ENCODE measurements around the gene RPP30. TPM values are rescaled to one million over a fixed set of nuclear protein-coding genes. Genes with fewer than 3 reads are reported as not detected.

RPP30 gene
- total and polyA plus RNA-seq, 2 of the 13 experiments (the other 11 are each of a cell fraction or from before 2014, with no cell fraction given) = 27.1 to 65.0 TPM

DNA sequence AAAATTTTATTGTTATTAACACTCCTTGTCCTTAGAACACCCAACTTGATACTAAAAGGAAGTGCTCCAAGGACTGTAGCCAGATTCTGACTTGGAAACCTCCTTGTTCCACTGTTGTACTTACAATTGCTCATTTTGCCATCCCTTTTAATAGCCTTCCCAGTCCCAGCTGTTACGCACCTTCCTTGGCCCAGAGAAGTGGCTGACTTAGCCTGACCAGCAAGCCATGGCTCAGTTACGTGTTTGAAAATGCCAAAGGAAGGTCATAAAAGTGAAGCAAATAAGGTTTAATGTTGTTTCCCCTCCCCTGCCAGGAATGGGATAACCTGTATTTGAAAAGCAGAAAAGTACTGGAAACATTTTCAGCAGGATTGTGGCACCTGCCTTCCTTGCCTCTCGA lies 52.8 kb downstream of the RPP30 start (continued):
- TF ChIP-seq FOXA1 (IDR thresholded peaks at IDR 0.05) (no peak), FOXA1 (CRISPR knock-in tag; IDR thresholded peaks at IDR 0.05) (no peak)

DNA sequence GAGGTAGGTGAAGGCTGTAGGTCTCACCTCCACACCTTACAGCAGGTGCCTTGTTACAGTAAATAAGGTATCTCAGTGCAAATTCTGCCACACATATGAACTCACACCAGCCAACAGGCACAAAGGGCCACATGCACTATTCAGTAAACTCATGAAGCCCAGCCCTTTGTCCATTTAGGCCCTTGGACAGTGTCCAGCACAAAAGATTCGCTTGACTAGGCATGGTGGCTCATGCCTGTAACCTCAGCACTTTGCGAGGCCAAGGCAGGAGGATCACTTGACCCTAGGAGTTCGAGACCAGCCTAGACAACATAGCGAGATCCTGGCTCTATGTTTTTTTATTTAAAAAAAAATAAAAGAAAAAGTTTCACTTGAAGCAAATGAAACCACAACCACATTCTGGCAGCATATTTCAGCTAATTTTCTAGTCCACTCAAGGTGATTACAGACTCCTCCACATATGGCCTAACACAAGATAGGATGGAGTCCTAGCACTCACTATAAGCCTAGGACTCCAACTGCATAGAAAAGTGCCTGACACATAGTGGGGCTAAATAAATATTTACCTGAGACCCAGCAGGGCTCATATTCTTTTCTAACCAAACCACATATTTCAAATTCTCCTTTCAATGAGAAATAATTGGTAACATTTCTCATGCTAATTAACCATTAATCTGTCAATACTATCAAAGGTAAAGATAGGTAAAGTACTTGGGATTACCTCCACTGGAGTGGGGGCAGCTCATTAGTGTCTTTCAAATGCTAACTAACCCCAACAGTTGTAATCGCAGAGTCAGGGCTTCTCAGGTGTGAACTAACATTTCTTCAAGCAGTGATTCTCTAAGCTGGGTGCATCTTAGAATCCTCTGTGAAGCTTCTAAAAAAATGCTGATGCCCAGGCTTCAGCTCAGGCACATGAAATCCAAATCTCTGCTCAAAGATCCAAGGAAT lies 53.6 kb downstream of the RPP30 start:
- 98% methylated on average over 5 of the region's 5 CpGs for WGBS (ENCODE audit: low lambda C conversion rate)

More for the DNA sequence above, 53.6 kb downstream of the RPP30 start:
- DNase-seq (ENCODE audit: low spot score) (no peak), FAIRE-seq (no peak), ATAC-seq (no peak)
- Histone ChIP-seq H4K20me1 (ENCODE audit: insufficient read depth, low read length) (no peaks in the 10 kb centered on the region), H3K4me1 (ENCODE audit: insufficient read depth, low read length) (peaks cover 44% of the 10 kb centered on the region), H3K4me3 (replicated peaks in 1 of 3; ENCODE audit: insufficient read depth in 1 of 3, low read depth in 2 of 3, low read length in 3 of 3) (no peak overlapping the region), H3K27me3 (ENCODE audit: control insufficient read depth in 1 of 2, insufficient read depth in 2 of 2, low read length in 2 of 2) (no peaks in the 10 kb centered on the region), H3K4me2 (ENCODE audit: low read depth, low read length) (no peak overlapping the region), H3K36me3 (replicated peaks in 1 of 2; ENCODE audit: control insufficient read depth in 1 of 2, insufficient read depth in 2 of 2, low read length in 2 of 2) (no peaks in the 10 kb centered on the region), H3K79me2 (ENCODE audit: insufficient read depth, low read length) (no peaks in the 10 kb centered on the region), H2AFZ (ENCODE audit: low read length) (no peak overlapping the region), H3K9ac (ENCODE audit: insufficient read depth, low read depth, low read length) (no peak overlapping the region), H3K9me3 (ENCODE audit: low read length) (no peaks in the 10 kb centered on the region), H3K27ac (ENCODE audit: extremely low read length, insufficient read depth, low read length) (no peak overlapping the region)
- no TSS peak for BruUV-seq (replicated peaks)
- TF ChIP-seq, protein P1, sequence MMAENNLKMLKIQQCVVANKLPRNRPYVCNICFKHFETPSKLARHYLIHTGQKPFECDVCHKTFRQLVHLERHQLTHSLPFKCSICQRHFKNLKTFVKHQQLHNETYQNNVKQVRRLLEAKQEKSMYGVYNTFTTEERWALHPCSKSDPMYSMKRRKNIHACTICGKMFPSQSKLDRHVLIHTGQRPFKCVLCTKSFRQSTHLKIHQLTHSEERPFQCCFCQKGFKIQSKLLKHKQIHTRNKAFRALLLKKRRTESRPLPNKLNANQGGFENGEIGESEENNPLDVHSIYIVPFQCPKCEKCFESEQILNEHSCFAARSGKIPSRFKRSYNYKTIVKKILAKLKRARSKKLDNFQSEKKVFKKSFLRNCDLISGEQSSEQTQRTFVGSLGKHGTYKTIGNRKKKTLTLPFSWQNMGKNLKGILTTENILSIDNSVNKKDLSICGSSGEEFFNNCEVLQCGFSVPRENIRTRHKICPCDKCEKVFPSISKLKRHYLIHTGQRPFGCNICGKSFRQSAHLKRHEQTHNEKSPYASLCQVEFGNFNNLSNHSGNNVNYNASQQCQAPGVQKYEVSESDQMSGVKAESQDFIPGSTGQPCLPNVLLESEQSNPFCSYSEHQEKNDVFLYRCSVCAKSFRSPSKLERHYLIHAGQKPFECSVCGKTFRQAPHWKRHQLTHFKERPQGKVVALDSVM (CRISPR knock-in tag; IDR thresholded peaks at IDR 0.05) = 0 out of 2 replicates have a peak, but pooled peaks have one; percentile 16
- TF ChIP-seq CBX5 (CRISPR knock-in tag; IDR thresholded peaks at IDR 0.05; ENCODE audit: borderline replicate concordance) = no peak
- ChIA-PET CTCF (ENCODE audit: low intra/inter-chr PET ratio, low total read pairs) (no interaction called here), POLR2A (no interaction called here)
- in situ Hi-C loops (cut with HindIII; ENCODE audit: extremely low pct_ligation_motif_present, low pct_unique_long_range_greater_than_20kb) = no loop called here
- intact Hi-C loops (cut with micrococcal nuclease; ENCODE audit: unreplicated experiment) = no loop called here

All from HepG2 (cell line).